PFSK-1 (cell line): ENCODE data around the gene CRAT.

Experiments
- FOXP2 ChIP-seq: optimal IDR thresholded peaks from 2 replicates; pipeline ENCODE3; 2011; ENCODE audit warnings: borderline replicate concordance, control low read depth, inconsistent platforms; ENCODE audit not compliant: insufficient read depth; ENCODE audit errors: extremely low read length, extremely low read depth
- POLR2AphosphoS5 ChIP-seq: IDR thresholded peaks from 2 replicates; pipeline ENCODE4 v1.6.1; 2012; ENCODE audit warnings: low read depth, mild to moderate bottlenecking, control low read depth, low read length, moderate library complexity
- REST ChIP-seq, 2 experiments: IDR thresholded peaks; 2 replicates each; pipeline versions ENCODE4 v1.6.1 to v1.8.0; 2011 to 2012; ENCODE audit warnings: low read depth in 2 of 2, low read length in 2 of 2, control low read depth in 1 of 2, inconsistent platforms in 1 of 2, mild to moderate bottlenecking in 1 of 2, moderate library complexity in 1 of 2; ENCODE audit not compliant: insufficient read depth in 1 of 2
- SIN3A ChIP-seq: IDR thresholded peaks from 2 replicates; pipeline ENCODE4 v1.6.1; 2012; ENCODE audit warnings: mild to moderate bottlenecking, low read length, moderate library complexity, borderline replicate concordance; ENCODE audit not compliant: insufficient read depth
- TAF1 ChIP-seq: IDR thresholded peaks from 2 replicates; pipeline ENCODE4 v1.6.1; 2012; ENCODE audit warnings: low read length, control low read depth, borderline replicate concordance; ENCODE audit not compliant: insufficient read depth

The CRAT gene

GRCh38 chr9:129139993-129140396 is 29.4 kb upstream of the CRAT start:
- no peak for TF ChIP-seq FOXP2
- peak in 1 of 2 experiments; percentile 75; a peak in 2 of 4 replicates for TF ChIP-seq REST (IDR thresholded peaks at IDR 0.05; ENCODE audit: insufficient read depth in 1 of 2, low read depth in 2 of 2, low read length in 2 of 2)
- peak; percentile 64; the same call in 1 of the 2 replicates for TF ChIP-seq TAF1
- peak; percentile 83 for TF ChIP-seq POLR2AphosphoS5
- peak; percentile 72; the same call in 1 of the 2 replicates for TF ChIP-seq SIN3A

- TF ChIP-seq FOXP2, result no peak
- no peak; the same call in 1 of the 2 replicates for TF ChIP-seq POLR2AphosphoS5
- TF ChIP-seq SIN3A, result peak; percentile 55; the same call in 1 of the 2 replicates
- no peak for TF ChIP-seq REST (IDR thresholded peaks at IDR 0.05; ENCODE audit: insufficient read depth in 1 of 2, low read depth in 2 of 2, low read length in 2 of 2)
- no peak for TF ChIP-seq TAF1
Measured at GRCh38 chr9:129139233-129139992, 28.8 kb upstream of the CRAT start.

GRCh38 chr9:129138476-129139232 is 28.1 kb upstream of the CRAT start:
- TF ChIP-seq FOXP2 (no peak), POLR2AphosphoS5 (no peak), TAF1 (no peak), REST (IDR thresholded peaks at IDR 0.05; ENCODE audit: insufficient read depth in 1 of 2, low read depth in 2 of 2, low read length in 2 of 2) (no peak), SIN3A (no peak)

GRCh38 chr9:129138144-129138462 is 27.5 kb upstream of the CRAT start:
- TF ChIP-seq POLR2AphosphoS5, result no peak
- TF ChIP-seq TAF1, result no peak
- no peak for TF ChIP-seq SIN3A
- no peak for TF ChIP-seq REST (IDR thresholded peaks at IDR 0.05; ENCODE audit: insufficient read depth in 1 of 2, low read depth in 2 of 2, low read length in 2 of 2)
